Mesothelial cell of epicardium (in vitro differentiated cells): ENCODE data around the gene BTBD3. TPM values are rescaled to one million over a fixed set of nuclear protein-coding genes. Genes with fewer than 3 reads are reported as not detected.

Experiments
- DNase-seq, 2 experiments: peaks; one replicate each; pipeline ENCODE4 v3.0.0; 2021; ENCODE audit warnings: low spot score in 2 of 2; ENCODE audit not compliant: unreplicated experiment in 2 of 2
- H3K27ac Mint-ChIP-seq: 2 replicates; pipeline ENCODE4 v1.8.0; 2021; ENCODE audit warnings: mixed read lengths
- H3K27me3 Mint-ChIP-seq: 2 replicates; pipeline ENCODE4 v1.8.0; 2021; ENCODE audit warnings: low read depth, mixed read lengths
- H3K36me3 Mint-ChIP-seq: 2 replicates; pipeline ENCODE4 v1.8.0; 2021; ENCODE audit warnings: mixed read lengths
- H3K4me1 Mint-ChIP-seq: 2 replicates; pipeline ENCODE4 v1.8.0; 2021; ENCODE audit warnings: mixed read lengths
- H3K4me3 Mint-ChIP-seq: 2 replicates; pipeline ENCODE4 v1.8.0; 2021; ENCODE audit warnings: mild to moderate bottlenecking, moderate library complexity, mixed read lengths
- H3K9me3 Mint-ChIP-seq: 2 replicates; pipeline ENCODE4 v1.8.0; 2021; ENCODE audit warnings: mixed read lengths
- CTCF ChIP-seq: fragments of 200-600 bp; sonication (generic); IDR thresholded peaks from one replicate; pipeline ENCODE4 v1.5.0; 2021; ENCODE audit warnings: antibody characterized with exemption; ENCODE audit not compliant: unreplicated experiment
- total RNA-seq: library from RNA; stranded (reverse); gene quantifications from 3 replicates; pipeline ENCODE4 v1.2.1, GENCODE V29; 2021

Gene BTBD3
- 58.8 to 65.1 TPM (median 63.5 TPM) in 3 replicates for total RNA-seq

GRCh38 chr20:11917663-11918062, at the start of gene BTBD3:
Gene BTBD3 (plus strand): TSS chr20:11917893. CDS start chr20:11918276, 383 bp downstream.
- no peak for DNase-seq
- H3K27me3 Mint-ChIP-seq, result no peaks in the 10 kb centered on the region
- peaks cover 71% of the 10 kb centered on the region for H3K4me1 Mint-ChIP-seq
- H3K9me3 Mint-ChIP-seq, result no peaks in the 10 kb centered on the region
- H3K27ac Mint-ChIP-seq, result peak within 1 kb of the TSS; percentile 66
- H3K4me3 Mint-ChIP-seq, result peak within 1 kb of the TSS; percentile 57
- peaks cover 7% of the 10 kb centered on the region for H3K36me3 Mint-ChIP-seq
- TF ChIP-seq CTCF, result no peak

- DNase-seq, result no peak
- no peaks in the 10 kb centered on the region for H3K36me3 Mint-ChIP-seq
- no peak overlapping the region for H3K4me3 Mint-ChIP-seq
- no peak for TF ChIP-seq CTCF
- peaks cover 6% of the 10 kb centered on the region for H3K9me3 Mint-ChIP-seq
- no peaks in the 10 kb centered on the region for H3K27me3 Mint-ChIP-seq
- peak overlapping the region; percentile 70 for H3K27ac Mint-ChIP-seq
- peaks cover 22% of the 10 kb centered on the region for H3K4me1 Mint-ChIP-seq
Measured at GRCh38 chr20:11869641-11870040, 48.1 kb upstream of the BTBD3 start.

GRCh38 chr20:11870411-11870810, 47.3 kb upstream of the BTBD3 start:
- Mint-ChIP-seq H3K27ac (no peak overlapping the region), H3K4me1 (peaks cover 22% of the 10 kb centered on the region), H3K4me3 (no peak overlapping the region), H3K9me3 (peaks cover 6% of the 10 kb centered on the region), H3K27me3 (no peaks in the 10 kb centered on the region), H3K36me3 (no peaks in the 10 kb centered on the region)
- DNase-seq, result no peak
- no peak for TF ChIP-seq CTCF

GRCh38 chr20:11876555-11876954, 41.1 kb upstream of the BTBD3 start:
- H3K9me3 Mint-ChIP-seq, result peaks cover 24% of the 10 kb centered on the region
- TF ChIP-seq CTCF, result no peak
- H3K4me3 Mint-ChIP-seq, result no peak overlapping the region
- H3K36me3 Mint-ChIP-seq, result no peaks in the 10 kb centered on the region
- no peaks in the 10 kb centered on the region for H3K27me3 Mint-ChIP-seq
- H3K27ac Mint-ChIP-seq, result no peak overlapping the region
- peaks cover 9% of the 10 kb centered on the region for H3K4me1 Mint-ChIP-seq
- no peak for DNase-seq

- Mint-ChIP-seq H3K4me3 (no peak overlapping the region), H3K27ac (no peak overlapping the region), H3K27me3 (no peaks in the 10 kb centered on the region), H3K36me3 (no peaks in the 10 kb centered on the region), H3K4me1 (peaks cover 7% of the 10 kb centered on the region), H3K9me3 (peaks cover 24% of the 10 kb centered on the region)
- TF ChIP-seq CTCF, result no peak
- DNase-seq, result no peak
Measured at GRCh38 chr20:11880680-11881079, 37.0 kb upstream of the BTBD3 start.

GRCh38 chr20:11881449-11881848, 36.2 kb upstream of the BTBD3 start:
- Mint-ChIP-seq H3K27ac (peak overlapping the region; percentile 9), H3K36me3 (no peaks in the 10 kb centered on the region), H3K27me3 (no peaks in the 10 kb centered on the region), H3K4me3 (no peak overlapping the region), H3K4me1 (peaks cover 7% of the 10 kb centered on the region), H3K9me3 (peaks cover 18% of the 10 kb centered on the region)
- DNase-seq, result no peak
- no peak for TF ChIP-seq CTCF
